ENCODE measurements around the gene NFIA.

Gene NFIA

DNA sequence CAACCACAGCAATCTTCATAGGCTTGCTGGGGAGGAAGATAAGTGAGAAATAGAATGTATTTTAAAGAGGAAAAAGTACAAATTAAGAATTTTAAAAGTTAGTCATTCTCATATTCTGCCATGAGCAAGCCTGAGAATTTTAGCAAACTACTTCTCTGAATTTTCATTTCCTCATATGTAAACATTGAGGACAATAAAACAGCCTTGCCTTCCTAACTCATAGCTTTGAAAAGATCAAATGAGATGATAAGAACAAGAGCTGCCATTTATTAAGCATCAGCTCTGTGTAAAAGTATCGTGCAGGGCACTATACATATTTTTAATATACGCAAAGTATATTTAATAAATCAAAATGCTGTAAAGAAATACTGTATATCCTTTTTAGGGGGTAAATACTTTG, 286.0 kb downstream of the NFIA start:
- no peak for DNase-seq (ENCODE audit: low read depth, low spot score)

DNA sequence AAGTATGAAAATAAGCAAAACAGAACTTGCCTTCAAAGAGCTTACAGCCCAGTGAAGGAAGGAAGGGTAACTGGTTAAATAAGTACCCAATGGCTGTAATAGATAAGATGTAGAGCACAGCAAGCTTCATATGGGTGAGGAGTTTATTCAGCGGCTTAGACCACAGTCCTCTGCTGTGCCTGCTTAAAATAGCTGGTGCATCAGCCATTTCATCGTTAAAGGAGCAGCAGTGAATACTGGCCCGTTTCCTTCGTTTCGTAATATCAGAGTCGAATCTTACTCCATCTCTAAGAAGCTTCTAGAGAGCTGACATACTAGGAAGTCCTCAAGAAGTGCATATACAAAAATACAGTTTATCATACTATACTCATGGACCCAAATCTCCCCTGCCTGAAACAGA, 286.5 kb downstream of the NFIA start:
- no peak for DNase-seq (ENCODE audit: low read depth, low spot score)

DNA sequence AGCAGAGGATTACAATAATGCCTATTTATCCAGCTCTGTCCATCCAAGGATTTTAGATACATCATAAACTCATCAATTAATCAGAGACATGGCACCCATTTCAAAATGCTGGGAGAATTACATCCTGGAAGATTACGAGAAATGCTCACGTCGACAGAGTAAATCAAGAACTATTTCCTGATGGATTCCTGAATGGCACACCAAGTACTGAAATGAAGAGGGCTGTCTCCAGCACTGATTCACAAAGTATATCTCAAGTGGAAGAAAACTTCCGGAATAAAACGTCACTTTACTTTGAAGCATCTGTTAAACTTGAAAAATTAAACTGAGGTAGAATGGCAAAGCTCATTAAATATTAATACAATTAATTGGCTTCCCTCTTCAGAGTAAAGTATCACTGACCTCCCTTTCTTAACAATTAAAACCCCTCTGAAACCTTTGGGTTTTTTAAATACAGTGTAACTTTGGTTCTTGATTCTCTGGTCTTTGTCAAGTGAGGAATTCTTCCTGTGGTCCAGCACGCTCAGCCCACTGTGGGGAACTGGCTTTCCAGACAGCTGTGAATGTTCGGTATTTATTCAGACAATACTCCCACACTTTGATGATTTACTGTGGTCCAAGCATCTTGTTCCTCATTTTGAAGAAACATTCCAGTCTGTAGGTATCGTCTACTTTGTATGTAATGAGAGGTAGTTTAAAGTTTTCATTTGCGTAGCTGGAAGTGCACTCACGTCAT, 288.0 kb downstream of the NFIA start:
- no peak for DNase-seq (ENCODE audit: low read depth, low spot score)

DNA sequence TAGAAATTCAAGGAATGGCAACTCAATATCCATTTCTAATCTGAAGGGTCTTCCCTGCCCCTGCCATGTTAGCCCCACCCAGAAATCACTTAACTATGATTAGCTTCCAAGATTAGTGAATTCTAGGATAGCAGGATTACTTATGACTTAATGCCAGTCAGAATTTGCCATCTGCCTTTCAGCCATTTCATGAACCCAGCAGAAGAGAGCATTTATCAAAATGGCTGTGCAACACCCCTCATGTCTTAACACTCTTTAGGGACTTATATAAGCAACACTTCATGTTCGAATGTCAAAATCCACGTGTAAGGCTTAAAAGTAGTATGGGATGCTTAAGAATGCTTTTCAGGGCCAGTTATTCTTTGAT, 288.5 kb downstream of the NFIA start:
- DNase-seq (ENCODE audit: low read depth, low spot score) = no peak

DNA sequence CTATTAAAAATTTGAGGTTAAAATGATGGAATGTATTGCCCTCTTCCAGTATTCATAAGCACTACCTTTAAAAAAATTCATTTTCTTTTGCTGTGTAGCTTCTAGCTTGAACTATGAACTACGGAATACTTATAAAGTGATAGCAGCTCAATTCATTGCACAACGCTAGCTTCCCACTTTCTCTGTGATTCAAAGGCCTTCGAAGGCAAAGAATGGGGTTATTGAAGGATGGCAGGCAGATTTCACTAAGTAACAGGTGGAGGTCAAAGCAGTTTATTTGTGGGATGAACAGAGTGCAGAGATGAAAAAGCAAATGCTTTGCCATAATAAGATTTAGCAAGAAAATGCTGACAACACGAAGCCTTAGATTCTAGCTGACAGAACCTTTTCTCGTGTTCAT, 290.6 kb downstream of the NFIA start:
- DNase-seq (ENCODE audit: low read depth, low spot score) = no peak

DNA sequence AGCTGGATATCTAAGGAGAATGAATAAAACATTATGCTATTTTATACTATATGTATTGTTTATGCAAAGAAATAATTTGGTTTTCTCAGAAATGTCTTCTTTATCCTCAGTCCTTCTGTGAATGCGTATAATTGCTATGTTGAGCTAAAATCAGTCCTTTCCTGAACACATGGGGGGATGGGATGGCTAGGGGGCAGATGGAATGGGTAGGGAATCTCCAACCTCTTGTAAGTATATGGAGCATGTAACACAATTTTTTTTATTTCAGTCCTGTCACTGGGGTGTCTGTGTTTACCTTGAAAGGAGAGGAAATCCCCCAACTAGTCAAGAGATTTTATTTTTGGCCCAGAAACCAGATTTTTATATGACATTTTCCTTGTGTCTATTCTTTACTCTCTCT, 291.8 kb downstream of the NFIA start:
- no peak for DNase-seq (ENCODE audit: low read depth, low spot score)

DNA sequence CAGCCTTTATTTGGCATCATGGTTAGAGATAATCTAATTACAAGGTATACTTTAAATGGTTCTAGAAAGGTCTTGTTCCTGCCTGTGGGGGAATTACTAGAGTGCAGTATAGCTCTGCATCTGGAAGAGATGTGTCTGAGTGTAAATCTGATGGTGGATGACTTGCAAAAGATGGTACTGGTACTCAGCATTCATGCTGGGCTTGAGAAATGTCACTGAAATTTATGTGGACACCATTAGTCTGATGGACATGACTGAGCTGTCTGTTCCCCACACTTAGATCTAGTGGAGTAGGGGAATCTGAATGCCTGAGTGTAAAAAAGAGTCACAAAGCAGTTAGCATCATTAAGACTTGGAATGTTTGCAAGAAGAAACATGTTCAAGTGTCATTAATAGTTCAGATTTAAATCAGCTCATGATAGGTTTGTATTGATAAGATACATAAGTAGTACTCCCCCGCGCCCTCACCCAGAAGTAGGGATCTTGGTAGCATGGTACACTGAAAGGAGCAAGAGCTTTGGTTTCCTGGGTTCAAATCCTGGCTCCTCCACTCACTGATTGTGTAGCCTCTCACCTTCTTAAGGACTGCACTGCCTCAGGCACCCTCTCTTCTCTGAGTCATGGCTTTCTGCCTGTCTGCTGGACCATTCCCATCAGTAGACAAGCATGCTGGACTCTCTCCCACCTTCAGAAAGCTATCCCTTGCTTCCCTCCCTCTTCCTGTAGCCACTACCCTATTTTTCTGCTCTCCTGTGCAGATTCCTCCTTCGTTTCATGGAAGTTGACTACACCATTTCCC, 292.9 kb downstream of the NFIA start:
- DNase-seq (ENCODE audit: low read depth, low spot score) = no peak

DNA sequence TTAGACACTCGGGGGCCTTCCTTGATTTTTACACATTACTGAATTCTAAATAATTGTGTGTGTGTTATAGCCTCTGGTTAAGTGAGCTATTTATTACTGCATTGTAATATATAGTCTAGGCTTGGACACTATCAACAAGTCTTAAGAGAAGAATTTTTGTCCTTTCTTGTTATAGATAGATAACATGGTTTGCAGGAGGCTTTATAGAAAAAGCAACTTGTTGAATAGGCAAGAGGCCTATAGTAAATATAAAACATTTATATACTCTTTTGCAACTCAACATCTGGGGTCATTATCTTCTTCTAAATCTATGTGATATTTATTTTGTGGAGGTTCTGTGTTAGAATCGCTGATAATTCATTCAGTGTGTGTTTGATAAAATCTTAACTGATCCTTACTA, 293.8 kb downstream of the NFIA start:
- DNase-seq (ENCODE audit: low read depth, low spot score) = no peak

DNA sequence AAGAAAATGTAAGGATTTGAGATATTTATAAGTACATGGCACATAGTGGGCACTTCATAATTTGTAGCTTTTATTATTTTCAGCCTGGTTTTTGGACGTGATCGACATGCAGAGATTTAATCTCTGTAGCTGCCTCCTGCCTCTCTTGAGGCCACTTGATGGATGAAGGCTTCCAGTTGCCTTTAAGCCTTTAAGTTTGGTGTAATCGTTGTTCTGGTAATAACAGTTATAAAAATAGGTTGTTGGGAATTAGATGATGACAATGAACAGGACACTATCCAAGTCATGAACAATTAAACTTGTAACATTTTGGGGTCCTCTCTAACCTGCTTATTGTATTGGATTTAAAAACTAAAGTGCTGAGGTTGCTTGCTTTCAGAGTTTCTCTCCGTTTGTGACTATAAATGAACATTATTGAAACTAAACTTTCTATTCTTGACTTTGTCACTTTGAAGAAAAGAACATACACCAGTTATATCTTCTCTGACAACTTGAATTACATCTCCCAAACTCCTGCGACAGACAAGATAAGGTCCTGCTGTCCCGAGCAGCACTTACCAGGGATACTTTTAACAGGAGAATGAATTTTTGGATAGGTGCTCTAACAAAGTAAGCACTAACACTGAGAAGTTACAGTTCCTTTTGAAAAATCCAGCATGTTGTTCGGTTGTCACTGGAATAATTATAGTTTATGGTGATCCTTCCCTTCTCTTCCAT, 295.0 kb downstream of the NFIA start:
- no peak for DNase-seq (ENCODE audit: low read depth, low spot score)

DNA sequence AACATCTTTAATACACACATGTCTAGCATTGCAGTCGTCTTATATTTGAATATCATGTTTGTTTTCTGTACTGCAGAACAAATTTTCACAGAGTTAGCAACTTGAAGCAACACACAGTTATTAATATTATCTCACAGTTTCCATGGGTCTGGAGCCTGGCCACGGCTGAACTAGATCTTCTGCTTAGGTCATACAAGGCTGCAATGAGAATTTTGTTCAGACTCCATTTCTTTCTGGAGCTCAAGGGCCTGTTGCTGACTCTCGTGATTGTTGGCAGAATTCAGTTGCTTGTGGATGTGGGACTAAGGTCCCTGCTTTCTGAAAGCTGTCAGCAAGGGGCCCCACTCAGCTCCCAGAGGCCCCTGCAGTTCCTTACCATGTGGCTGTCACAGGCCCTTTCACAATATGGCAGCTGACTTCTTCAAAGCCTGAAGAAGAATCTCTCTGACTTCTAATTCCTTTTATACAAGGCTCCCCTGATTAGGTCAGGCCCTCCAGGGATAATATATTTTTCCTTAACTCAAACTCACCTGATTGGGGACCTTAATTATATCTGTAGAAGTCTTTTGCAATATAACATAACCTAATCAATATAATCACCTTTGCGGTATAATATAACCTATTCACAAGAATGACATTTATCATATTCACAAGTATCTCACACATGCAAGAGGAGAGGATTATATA, 296.3 kb downstream of the NFIA start:
- no peak for DNase-seq (ENCODE audit: low read depth, low spot score)

DNA sequence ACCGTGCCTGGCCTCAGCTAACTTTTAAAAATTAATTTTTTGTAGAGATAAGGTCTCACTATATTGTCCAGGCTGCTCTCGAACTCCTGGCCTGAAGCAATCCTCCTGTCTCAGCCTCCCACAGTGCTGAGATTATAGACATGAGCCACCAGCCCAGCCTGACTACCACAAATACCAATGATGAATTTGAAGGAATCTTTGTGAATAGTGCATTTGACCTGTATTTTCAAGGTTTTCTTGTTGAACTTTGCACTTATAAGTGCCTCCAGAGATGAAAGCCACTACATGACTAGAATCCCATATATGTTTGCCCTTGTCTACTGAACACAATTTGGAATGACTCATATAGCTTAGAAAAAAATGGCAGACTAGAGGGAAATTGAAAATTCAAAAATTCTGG, 297.3 kb downstream of the NFIA start:
- no peak for DNase-seq (ENCODE audit: low read depth, low spot score)

DNA sequence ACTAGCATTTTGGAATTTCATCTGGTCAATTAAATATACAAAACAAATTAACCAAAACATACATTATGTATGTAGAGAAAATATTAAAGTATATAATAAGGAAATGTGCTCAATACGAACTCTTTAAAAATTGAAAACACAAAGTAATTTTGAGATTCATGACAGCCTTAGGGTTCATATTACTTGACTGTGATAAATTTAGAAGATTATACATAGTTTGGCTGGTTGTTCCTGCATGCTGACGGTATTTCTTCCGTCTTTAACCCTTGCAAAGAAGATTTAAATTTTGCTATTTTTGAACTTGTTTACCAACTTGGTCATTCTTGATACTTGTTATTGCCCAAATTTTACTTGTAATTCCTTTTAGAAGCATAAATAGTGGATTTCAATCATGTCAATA, 298.2 kb downstream of the NFIA start:
- no peak for DNase-seq (ENCODE audit: low read depth, low spot score)

DNA sequence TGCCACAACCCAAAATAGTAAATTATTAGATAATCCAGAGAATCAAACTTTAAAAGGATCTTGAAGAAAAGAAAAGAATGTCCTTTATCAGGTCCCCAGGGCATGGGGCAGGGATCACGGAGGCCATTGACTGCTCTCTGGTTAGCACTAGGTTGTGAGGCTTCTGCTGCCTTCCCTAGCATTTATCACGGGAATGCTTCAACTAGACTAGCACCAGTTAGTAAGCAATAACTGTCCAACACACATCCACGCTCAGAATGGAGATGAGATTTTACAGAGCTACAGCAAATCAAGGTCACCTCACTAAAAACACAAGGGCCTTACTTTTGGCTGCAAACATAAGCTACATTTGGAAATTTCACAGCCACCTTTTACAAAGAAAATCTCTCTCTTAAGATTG, 304.0 kb downstream of the NFIA start:
- no peak for DNase-seq (ENCODE audit: low read depth, low spot score)

DNA sequence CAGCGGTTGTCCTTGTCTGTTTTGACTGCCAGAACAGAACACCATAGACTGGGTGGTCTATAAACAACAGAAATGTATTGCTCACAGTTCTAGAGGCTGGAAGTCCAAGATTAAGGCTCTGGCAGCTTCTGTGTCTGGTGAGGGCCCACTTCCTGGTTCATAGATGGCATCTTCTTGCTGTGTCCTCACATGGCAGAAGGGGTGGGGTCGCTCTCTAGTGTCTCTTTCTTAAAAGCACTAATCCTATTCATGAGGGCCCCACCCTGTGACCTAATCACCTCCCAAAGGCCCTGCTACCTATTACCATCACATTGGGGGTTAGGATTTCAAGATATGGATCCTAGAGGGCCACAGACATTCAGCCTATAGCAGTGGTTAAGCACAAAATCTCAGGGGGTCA, 304.4 kb downstream of the NFIA start:
- no peak for DNase-seq (ENCODE audit: low read depth, low spot score)

DNA sequence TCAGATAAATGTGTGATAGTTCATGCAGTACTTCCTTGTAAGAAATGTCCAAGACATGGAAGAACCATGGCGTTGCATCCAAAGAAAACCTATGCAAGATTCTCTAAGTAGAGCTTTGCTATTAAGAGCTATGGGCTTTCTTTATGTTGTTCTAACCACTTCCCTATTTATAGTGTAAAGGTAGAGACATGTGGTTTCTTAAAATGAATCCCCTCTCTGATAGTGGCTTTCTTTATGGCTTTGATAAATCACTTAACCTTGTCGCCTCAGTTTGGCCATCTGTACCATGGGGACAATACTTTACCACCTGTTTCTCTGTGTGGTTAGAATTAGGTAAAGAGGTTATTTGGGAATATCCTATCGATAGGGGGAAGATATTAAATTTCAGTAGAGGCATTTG, 305.5 kb downstream of the NFIA start:
- DNase-seq (ENCODE audit: low read depth, low spot score) = no peak

DNA sequence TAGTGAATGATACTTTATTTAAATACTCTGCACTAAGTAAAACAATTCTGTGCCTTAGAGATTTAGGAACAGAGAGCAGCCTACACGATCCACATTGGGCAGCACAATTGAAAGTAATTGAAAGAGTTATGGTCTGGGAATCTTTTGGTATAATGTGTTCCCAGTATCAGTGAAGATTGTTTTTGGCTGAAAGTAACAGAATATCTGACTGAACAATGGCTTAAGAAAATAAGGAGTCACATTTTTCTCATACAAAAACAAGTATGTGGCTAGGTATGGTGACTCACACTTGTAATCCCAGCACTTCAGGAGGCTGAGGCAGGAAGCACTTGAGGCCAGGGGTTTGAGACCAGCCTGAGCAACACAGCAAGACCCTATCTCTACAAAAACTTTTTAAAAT, 306.2 kb downstream of the NFIA start:
- peak; percentile 76 for DNase-seq (ENCODE audit: low read depth, low spot score)

DNA sequence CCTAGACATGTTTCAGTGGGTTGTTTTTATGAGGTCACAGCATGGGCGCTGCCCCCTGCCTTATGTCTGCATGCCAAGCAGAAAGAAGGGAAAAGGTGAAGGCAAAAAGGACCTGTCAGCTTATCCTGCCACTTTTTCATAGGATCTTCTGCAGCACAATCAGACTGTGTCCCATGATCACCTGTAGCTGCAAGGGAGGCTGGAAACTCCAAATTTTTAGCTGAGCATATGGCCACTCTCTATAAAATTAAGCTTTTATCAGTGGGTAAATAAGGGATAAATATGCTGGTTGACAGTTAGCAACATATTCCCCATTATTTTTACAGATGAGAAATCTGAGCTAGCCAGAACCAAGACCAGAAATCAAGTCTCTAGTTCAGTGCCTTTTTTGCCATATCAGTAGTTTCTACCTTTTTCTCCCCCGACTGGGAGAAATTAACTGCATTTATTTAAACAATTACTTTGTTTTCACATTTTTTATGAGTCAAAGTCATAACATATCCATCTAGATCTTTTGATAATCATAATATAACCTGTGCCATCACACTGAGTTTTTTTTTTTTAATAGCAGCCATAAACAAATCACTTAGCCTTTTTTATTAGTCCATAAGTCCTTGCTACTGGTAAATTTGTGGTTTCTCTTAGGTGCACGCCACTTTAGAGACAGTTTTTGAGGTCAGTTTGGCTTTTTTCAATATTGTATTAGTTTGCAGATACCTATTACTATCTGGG, 307.0 kb downstream of the NFIA start:
- DNase-seq (ENCODE audit: low read depth, low spot score) = no peak

DNA sequence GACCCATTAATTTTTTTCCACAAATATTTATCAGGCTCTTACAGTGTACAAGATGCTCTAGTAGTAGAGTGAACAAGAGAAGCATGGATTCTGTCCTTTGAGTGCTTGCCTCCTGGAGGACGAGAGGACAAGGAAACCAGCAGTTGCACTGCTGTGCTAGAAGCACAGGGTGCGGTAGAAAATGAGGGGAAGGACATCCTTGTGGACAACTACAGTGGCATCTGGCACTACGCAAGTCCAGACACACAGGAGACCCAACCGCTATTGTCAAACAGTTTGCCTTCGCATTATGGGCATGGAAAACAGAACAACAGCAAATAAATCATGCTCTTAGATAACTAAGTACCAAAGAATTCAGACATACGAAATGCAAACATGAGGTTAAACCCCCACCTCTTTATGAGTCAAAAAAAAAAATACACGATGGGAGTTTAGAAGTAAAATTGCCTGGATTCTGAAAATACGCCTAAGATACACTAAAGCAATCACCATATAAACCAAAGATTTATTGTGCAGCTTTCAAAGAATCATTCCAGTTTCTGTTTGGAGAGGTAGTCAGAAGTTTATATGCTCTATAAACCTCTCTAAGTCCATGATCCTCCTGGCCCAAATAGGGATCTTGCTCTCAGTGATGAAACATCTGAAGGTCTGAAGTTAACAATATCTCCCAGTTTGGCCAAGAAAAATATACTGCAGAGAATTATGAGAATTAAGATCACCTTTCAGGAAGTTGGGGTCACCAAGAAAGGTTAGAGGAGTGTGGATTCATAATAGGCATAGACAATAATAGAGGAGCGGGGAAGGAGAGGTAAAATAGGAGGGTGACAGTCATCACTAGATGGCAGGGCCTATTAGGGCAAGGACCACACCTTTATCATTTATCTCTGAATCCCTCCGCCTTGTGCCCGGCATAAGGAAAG, 307.8 kb downstream of the NFIA start:
- DNase-seq (ENCODE audit: low read depth, low spot score) = no peak

DNA sequence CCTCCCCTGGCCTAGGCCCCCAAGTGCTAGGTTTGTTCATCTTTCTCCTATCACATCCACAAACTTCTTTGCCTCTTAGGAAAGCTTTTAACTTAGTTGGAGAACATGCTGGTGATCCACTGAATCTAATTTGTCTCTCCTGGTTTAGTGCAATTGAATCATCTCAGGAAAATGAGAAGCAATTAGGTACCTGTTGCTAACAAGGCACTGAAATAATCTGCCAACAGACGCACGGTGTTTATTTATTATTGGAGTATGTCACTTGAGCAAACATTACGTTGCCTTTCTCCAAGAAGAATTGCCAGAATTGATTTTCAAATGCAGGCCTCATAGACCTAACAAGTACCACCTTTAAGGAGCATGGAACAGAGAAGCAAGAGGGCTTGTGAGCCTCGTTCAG, 309.4 kb downstream of the NFIA start:
- no peak for DNase-seq (ENCODE audit: low read depth, low spot score)
